GM21786 (cell line): ENCODE results near the gene FAM229B.

Source experiments
- ATAC-seq: cut with Tn5 transposase; IDR thresholded peaks from one replicate; pipeline ENCODE4 v1.9.1; 2021; ENCODE audit not compliant: unreplicated experiment

Gene FAM229B

GRCh38 chr6:112141707-112142106 is 54.3 kb downstream of the FAM229B start:
- no peak for ATAC-seq

GRCh38 chr6:112144145-112144926 is 56.9 kb downstream of the FAM229B start:
- ATAC-seq, result no peak

GRCh38 chr6:112145080-112145573 is 57.7 kb downstream of the FAM229B start:
- ATAC-seq, result no peak

GRCh38 chr6:112148103-112148502 is 60.7 kb downstream of the FAM229B start:
- no peak for ATAC-seq

- no peak for ATAC-seq
Measured at GRCh38 chr6:112149236-112149635, 61.8 kb downstream of the FAM229B start.

- no peak for ATAC-seq
Measured at GRCh38 chr6:112149719-112150263, 62.4 kb downstream of the FAM229B start.

- no peak for ATAC-seq
Measured at GRCh38 chr6:112150363-112150762, 63.0 kb downstream of the FAM229B start.
